GM18499 (cell line): ENCODE results near the gene OR5T2.
"Not testable (repeated sequence)": the region's sequence is repeated elsewhere in the genome, so short reads cannot be mapped to it uniquely, and the experiment has no call there.

Experiments
- ATAC-seq: cut with Tn5 transposase; IDR thresholded peaks from one replicate; pipeline ENCODE4 v1.9.1; 2021; ENCODE audit warnings: moderate number of reproducible peaks; ENCODE audit not compliant: insufficient read depth, unreplicated experiment

The OR5T2 gene

DNA sequence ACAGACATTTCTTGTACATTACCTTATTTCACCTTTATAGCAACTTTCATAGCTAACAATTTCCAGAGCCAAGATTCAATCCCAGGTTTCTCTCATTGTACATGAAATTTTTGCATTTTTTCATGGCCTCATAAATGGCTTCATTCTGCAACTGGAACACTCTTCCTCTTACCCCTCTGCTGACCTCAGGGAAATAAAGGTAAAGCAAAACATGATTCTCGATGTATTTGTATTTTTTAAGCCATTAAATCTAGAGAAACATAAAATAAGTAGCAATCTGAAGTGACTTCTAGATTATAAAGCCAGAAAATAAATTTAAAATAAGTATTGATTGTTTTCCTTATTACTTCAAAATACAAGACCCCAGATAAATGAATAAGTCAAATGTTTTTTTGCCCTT is at the start of gene OR5T2:
Gene OR5T2 (minus strand): TSS at position 101 of the 400 bp plus-strand sequence. CDS start 1,193 bp downstream, outside the sequence.
- ATAC-seq = no peak

DNA sequence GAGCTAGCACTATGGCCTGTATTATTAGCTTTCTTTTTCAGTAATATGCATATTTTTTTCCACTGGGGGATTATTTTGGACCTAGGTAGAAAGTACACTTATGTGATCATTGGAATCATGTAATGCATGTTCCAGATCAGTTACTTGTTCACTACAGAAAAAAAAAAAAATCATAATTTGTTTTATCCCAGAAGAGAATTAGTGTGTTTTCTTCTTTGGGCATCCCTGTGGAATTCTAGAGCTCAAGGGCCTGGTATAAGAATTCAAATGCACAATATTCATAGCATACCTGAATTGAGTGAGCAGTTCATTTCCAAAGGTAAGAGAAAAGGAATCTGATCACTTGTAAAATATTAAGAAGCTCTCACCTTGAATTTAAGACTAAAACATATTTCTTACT is 39.8 kb upstream of the OR5T2 start, which contains the start of gene OR5T1:
Gene OR5T1 (plus strand): TSS at position 301 of the 400 bp plus-strand sequence. CDS start 1,485 bp downstream, outside the sequence.
- ATAC-seq = no peak

DNA sequence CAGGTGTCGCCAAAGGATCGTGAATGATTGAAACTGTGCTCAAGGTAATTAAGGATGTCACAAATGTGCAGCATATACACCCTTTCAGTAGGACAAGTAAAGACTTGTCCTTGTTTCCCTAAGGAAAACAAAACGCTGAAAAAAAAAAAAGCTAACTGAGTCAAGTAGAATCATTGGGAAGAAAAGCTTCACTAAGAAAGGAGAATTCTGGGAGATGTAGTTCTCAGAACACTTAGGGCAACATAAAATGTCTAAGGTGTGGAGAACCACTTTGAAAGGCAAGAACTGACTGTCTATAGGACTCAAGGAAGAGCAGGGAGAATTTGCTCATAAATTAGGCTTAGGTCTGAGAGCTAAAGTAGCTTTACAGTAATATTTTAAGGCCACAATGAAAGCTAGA is 37.0 kb upstream of the OR5T2 start:
- ATAC-seq = no peak

DNA sequence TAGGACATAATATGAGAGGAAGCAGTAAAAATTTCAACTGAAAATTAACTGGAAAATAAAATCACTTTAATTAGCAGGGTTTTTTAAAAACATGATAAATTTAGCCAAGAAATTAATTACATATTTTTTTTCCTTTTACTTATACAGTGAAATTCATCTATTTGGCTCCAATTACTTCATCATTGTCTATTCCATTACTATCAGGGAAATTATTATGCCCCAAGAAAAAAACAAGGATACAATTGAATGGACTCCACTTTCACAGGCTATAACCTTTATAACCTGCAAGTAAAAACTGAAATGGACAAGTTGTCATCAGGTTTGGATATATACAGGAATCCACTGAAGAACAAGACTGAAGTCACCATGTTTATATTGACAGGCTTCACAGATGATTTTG is 17.9 kb upstream of the OR5T2 start, which contains the start of gene OR5T3:
Gene OR5T3 (plus strand): TSS at position 301 of the 400 bp plus-strand sequence. CDS start 0 bp downstream, at position 301.
- no peak for ATAC-seq

DNA sequence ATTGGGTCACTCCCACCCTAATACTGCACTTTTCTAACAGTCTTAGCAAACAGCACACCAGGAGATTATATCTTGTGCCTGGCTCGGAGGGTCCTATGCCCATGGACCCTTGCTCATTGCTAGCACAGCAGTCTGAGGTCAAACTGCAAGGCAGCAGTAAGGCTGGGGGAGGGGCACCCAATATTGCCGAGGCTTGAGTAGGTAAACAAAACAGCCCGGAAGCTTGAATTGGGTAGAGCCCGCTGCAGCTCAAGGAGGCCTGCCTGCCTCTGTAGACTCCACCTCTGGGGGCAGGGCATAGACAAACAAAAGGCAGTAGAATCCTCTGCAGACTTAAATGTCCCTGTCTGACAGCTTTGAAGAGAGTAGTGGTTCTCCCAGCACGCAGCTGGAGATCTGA is 14.3 kb downstream of the OR5T2 start:
- ATAC-seq = not testable (repeated sequence)

DNA sequence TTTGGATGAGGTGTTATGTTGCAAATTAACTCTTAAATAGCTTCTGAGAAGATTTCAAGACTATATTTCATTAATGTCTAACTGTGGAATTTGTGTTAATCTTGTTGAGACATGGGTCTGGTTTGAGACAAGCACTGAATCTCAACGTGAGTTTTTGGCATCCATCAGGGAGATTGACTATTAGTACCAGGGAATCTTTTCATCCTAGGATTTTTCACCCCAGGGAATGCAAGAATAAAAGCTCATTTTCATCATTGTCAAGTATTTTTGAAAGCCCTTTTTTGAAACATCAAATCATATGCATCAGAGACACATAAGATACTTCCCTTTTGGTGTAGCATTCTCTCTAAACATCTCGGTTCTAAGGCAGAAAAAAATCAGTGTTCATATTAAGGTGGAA is 19.5 kb downstream of the OR5T2 start:
- ATAC-seq = no peak

DNA sequence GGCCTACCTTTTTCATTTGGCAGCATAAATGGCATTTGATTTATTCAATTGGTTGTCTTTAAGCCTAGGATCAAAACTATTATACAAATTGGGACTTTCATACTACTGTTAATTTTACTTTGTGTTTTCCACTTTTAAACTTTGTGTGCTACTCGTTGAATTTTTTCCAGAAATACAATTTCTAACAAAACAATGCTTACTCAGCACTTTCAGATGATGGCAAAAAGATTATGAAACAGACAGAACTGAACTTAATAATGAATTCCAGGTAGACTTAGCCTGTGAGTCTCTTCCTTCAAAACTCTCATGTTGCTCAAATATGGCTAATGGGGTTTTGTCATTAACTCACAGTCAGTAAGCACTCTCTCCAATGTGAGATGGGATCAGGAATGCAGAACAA is 26.3 kb downstream of the OR5T2 start:
- ATAC-seq = no peak

DNA sequence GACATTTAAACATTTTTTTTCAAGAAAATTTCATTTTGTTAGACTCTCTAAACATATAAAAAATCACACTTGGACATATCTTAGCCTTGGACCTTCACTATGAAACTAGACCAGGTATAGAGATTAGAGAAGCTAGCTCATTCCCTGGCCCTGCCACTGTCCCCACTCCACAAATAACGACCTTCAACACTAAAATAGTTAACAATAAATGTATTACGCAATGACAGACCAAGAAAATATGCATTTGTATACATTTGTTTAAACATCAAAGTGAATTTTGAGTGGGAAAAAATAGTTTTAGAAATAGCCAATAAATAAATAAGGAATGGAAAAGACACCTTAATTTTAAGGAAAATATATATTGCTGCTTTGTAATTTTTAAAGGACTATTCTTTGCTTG is 36.7 kb downstream of the OR5T2 start:
- no peak for ATAC-seq

DNA sequence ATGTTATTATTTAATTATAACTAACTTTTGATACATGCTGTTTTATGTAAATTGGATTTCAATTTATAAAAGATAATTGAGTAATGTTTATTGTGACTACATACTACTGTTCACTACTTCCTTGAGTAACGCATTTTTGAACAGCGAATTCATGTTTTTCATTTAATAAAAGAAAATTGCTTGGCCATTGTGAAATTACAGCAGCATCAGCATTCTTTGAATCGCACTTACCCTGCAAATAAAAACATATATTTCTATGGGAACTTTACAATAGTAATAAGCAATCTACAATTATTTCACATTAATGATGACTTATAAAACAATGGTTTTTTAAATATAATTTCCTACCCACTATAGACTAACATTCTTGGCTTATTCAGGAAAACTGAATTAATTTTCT is 37.4 kb downstream of the OR5T2 start:
- ATAC-seq = no peak

DNA sequence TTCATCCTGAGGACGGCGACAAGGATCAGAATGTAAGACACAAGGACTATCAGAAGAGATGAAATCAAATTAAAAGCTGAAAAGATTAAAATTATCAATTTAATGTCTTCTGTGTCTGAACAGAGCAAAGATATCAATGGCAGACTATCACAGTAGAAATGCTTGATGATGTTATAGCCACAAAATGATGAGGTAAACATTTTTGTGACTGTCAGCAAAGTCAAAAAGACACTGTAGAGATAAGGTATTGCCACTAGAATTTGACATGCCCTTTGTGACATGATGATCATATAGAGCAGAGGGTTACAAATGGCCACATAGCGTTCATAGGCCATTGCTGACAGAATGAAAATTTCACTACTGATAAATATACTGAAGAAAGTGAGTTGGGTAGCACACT is 45.5 kb downstream of the OR5T2 start:
- ATAC-seq = no peak

DNA sequence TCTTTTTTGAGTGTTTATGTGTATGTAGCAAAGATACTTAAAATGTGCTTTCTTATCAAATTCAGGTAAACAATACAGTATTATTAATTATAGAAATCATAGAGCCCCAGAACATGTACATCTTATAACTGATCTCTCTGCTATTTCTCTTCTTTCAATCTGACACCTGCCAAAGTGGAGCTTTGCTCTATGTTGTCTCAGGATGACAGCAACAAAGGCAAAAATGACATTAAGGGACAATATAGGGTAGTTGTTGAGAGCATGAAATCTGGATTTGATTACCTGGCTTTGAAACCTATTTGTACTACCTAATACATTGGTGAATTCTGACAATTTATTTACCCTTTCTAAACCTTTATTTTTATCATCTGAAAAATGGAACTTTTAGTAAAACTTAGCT is 50.6 kb downstream of the OR5T2 start:
- ATAC-seq = no peak
